Osteoblast (primary cell): ENCODE measurements around the gene EPN1. TPM values are rescaled to one million over a fixed set of nuclear protein-coding genes. Genes with fewer than 3 reads are reported as not detected.

Experiments
- DNase-seq: peaks from one replicate; pipeline ENCODE4 v3.0.0; 2011; ENCODE audit warnings: low spot score, mixed read lengths; ENCODE audit not compliant: insufficient read length; ENCODE audit errors: missing footprints
- H2AFZ ChIP-seq: 2 replicates; pipeline ENCODE4 v1.6.0; 2011; ENCODE audit warnings: mild to moderate bottlenecking, low read length
- H3K27ac ChIP-seq: 2 replicates; pipeline ENCODE4 v1.5.1; 2011; ENCODE audit warnings: mild to moderate bottlenecking, low read depth, low read length, moderate library complexity
- H3K27me3 ChIP-seq: 2 replicates; pipeline ENCODE4 v1.6.0; 2012; ENCODE audit warnings: mild to moderate bottlenecking, control low read depth, inconsistent platforms, low read length, moderate library complexity; ENCODE audit not compliant: insufficient read depth
- H3K36me3 ChIP-seq: 2 replicates; pipeline ENCODE4 v1.5.1; 2011; ENCODE audit warnings: mild to moderate bottlenecking, low read length, control low read depth, moderate library complexity; ENCODE audit not compliant: insufficient read depth
- H3K4me1 ChIP-seq: 2 replicates; pipeline ENCODE4 v1.5.1; 2011; ENCODE audit warnings: mild to moderate bottlenecking, low read length, control low read depth, moderate library complexity; ENCODE audit not compliant: insufficient read depth
- H3K4me2 ChIP-seq: 2 replicates; pipeline ENCODE4 v1.6.0; 2011; ENCODE audit warnings: mild to moderate bottlenecking, low read length; ENCODE audit not compliant: insufficient read depth
- H3K4me3 ChIP-seq: fragments of 200-600 bp; sonication (generic); 3 replicates; pipeline ENCODE4 v1.5.1; 2012; ENCODE audit warnings: mild to moderate bottlenecking, low read length, inconsistent platforms; ENCODE audit not compliant: insufficient read depth
- H3K79me2 ChIP-seq: 2 replicates; pipeline ENCODE4 v1.6.0; 2012; ENCODE audit warnings: mild to moderate bottlenecking, low read length, control low read depth, inconsistent platforms; ENCODE audit not compliant: insufficient read depth
- H3K9me3 ChIP-seq: 2 replicates; pipeline ENCODE4 v1.5.1; 2011; ENCODE audit warnings: low read depth, low read length, control low read depth
- H4K20me1 ChIP-seq: 2 replicates; pipeline ENCODE4 v1.6.0; 2012; ENCODE audit warnings: mild to moderate bottlenecking, low read length, control low read depth; ENCODE audit not compliant: insufficient read depth
- total RNA-seq: library from RNA; depleted of rRNA; stranded (reverse); fragments of >200 nt; gene quantifications from 2 replicates; pipeline ENCODE4 v1.2.3, GENCODE V29; 2012
- TF ChIP-seq, protein P1 (sequence below): IDR thresholded peaks from 2 replicates; pipeline ENCODE4 v1.5.1; 2011; ENCODE audit warnings: mild to moderate bottlenecking, low read depth, low read length, moderate library complexity; ENCODE audit errors: extremely low read depth

Gene EPN1
- total RNA-seq, 1 donor, result 31.5 TPM

DNA sequence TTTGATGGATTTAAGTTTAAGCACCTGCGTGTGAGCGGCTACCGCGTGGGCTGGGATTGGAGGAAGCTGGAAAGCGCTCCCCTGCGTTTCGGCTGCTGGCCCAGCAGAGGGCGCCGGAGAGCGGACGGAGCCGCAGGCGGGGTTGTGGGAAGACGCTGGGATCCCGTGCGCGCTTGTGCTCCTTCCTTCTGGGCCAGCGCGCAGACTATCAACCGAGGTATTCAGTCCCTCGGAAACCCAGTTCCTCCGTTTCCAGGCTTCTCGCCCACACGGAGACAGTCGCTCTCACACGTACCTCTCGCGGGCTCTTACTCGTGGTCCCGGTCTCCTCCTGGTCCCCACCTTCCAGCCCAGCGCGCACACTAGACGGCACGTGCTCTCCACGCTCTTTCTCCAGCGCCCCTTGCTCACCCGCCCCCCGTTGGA lies 28.8 kb downstream of the EPN1 start:
- Histone ChIP-seq H3K27me3 (no peaks in the 10 kb centered on the region), H3K9me3 (no peaks in the 10 kb centered on the region), H3K27ac (no peak overlapping the region), H3K4me1 (no peaks in the 10 kb centered on the region), H4K20me1 (peaks cover 3% of the 10 kb centered on the region), H2AFZ (no peak overlapping the region), H3K79me2 (no peaks in the 10 kb centered on the region), H3K4me3 (no peak overlapping the region), H3K36me3 (peaks cover 14% of the 10 kb centered on the region), H3K4me2 (no peak overlapping the region)
- peak; percentile 79 for DNase-seq
- TF ChIP-seq, protein P1, sequence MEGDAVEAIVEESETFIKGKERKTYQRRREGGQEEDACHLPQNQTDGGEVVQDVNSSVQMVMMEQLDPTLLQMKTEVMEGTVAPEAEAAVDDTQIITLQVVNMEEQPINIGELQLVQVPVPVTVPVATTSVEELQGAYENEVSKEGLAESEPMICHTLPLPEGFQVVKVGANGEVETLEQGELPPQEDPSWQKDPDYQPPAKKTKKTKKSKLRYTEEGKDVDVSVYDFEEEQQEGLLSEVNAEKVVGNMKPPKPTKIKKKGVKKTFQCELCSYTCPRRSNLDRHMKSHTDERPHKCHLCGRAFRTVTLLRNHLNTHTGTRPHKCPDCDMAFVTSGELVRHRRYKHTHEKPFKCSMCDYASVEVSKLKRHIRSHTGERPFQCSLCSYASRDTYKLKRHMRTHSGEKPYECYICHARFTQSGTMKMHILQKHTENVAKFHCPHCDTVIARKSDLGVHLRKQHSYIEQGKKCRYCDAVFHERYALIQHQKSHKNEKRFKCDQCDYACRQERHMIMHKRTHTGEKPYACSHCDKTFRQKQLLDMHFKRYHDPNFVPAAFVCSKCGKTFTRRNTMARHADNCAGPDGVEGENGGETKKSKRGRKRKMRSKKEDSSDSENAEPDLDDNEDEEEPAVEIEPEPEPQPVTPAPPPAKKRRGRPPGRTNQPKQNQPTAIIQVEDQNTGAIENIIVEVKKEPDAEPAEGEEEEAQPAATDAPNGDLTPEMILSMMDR, result peak; percentile 49

DNA sequence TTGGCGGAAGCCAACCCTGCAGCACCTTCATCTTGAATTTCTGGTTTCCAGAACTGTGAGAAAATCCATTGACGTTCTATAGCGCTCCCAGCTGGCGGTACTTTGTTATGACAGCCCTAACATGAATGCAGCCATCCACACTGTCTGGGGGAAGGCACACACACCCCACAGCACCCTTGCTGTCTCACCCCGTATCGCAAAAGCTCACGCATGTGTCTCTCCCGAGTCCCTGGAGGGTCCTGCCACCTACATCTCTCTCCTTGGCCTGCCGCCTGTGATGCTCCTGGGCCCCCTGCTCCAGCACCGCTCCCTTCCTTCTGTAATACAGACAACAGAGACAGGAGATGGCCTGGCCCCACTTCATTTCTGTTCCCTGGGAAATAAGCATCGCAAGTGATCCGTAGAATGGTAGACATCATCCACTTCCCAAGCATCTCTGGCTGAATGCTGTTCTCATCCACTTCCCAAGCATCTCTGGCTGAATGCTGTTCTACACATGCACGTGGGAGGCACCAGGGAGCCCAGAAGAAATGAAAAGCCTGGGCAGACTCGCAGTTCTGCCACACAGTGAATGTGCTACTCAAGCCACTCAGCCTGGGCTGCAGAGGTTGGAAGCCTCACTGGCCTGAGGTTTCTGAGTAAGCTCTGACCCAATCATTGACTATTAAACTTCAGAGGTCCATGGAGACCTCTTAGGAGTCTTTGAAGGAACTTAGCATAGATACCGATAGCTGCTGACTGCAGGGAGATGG lies 29.6 kb downstream of the EPN1 start:
- Histone ChIP-seq H3K4me1 (no peaks in the 10 kb centered on the region), H2AFZ (no peak overlapping the region), H3K79me2 (no peaks in the 10 kb centered on the region), H3K9me3 (no peaks in the 10 kb centered on the region), H4K20me1 (peaks cover 3% of the 10 kb centered on the region), H3K27me3 (no peaks in the 10 kb centered on the region), H3K27ac (no peak overlapping the region), H3K4me3 (no peak overlapping the region), H3K36me3 (peaks cover 14% of the 10 kb centered on the region), H3K4me2 (no peak overlapping the region)
- TF ChIP-seq, protein P1, result no peak
- DNase-seq, result peak; percentile 72

DNA sequence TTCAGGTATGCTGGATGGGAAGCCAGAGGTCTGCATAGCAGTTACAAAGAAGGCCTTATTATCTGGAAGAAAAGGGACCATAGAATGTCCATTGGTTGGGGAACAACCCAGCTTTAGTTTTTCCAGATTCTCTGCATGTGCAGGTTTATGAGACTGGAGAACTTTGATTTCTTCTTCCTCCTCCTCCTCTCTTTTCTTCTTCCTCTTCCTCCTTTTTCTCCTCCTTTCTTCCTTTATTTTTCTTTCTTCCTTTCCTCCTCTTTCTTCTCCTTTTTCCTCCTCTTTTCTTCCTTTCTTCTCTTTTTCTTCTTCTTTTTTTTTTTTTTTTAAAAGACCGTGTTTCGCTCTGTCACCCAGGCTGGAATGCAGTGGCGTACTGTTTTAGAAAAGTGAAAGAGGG lies 30.9 kb downstream of the EPN1 start:
- H4K20me1 ChIP-seq, result peaks cover 3% of the 10 kb centered on the region
- no peak overlapping the region for H3K4me2 ChIP-seq
- H3K36me3 ChIP-seq, result peaks cover 10% of the 10 kb centered on the region
- H2AFZ ChIP-seq, result no peak overlapping the region
- TF ChIP-seq, protein P1, result no peak
- no peak for DNase-seq
- no peaks in the 10 kb centered on the region for H3K79me2 ChIP-seq
- H3K27ac ChIP-seq, result no peak overlapping the region
- H3K27me3 ChIP-seq, result no peaks in the 10 kb centered on the region
- H3K4me3 ChIP-seq, result no peak overlapping the region
- no peaks in the 10 kb centered on the region for H3K4me1 ChIP-seq
- H3K9me3 ChIP-seq, result no peaks in the 10 kb centered on the region

DNA sequence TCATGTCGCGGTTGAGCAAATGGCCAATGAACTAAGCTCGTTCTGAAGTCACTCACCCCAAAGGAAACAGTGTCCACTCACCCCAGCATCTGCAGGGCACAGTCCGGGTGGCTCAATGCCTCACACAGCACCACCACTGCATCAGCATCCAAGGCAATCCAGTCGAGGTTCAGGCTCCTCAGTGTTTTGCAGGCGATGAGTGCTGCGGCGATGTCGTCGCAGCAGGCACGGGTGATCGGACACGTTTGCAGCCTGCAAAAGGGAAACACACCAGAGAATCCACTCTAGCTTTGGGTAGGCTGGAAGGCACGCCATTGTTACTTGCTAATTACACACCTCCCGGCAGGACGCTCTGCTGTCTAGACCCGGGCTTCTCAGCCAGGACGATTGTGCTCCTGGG lies 36.7 kb downstream of the EPN1 start:
- Histone ChIP-seq H4K20me1 (no peaks in the 10 kb centered on the region), H3K79me2 (no peaks in the 10 kb centered on the region), H3K27me3 (no peaks in the 10 kb centered on the region), H3K4me1 (no peaks in the 10 kb centered on the region), H3K36me3 (no peaks in the 10 kb centered on the region), H3K4me3 (no peak overlapping the region), H3K27ac (no peak overlapping the region), H3K4me2 (no peak overlapping the region), H2AFZ (no peak overlapping the region), H3K9me3 (no peaks in the 10 kb centered on the region)
- DNase-seq, result no peak
- TF ChIP-seq, protein P1, result no peak
